HG03045 (cell line): ENCODE results near the gene KCNN1.
"Not testable (repeated sequence)": the region's sequence is repeated elsewhere in the genome, so short reads cannot be mapped to it uniquely, and the experiment has no call there.

Source experiments
- ATAC-seq: cut with Tn5 transposase; IDR thresholded peaks from one replicate; pipeline ENCODE4 v1.9.1; 2021; ENCODE audit warnings: mild to moderate bottlenecking, moderate library complexity; ENCODE audit not compliant: unreplicated experiment

Gene KCNN1

GRCh38 chr19:17967257-17968051, 547 bp downstream of the KCNN1 start:
- no peak for ATAC-seq

- ATAC-seq = no peak
Measured at GRCh38 chr19:17968362-17968761, 1.5 kb downstream of the KCNN1 start.

GRCh38 chr19:17969096-17969792, 2.3 kb downstream of the KCNN1 start:
- no peak for ATAC-seq

GRCh38 chr19:17972230-17972629, 5.3 kb downstream of the KCNN1 start:
- no peak for ATAC-seq

GRCh38 chr19:17973759-17974158, 6.9 kb downstream of the KCNN1 start:
- no peak for ATAC-seq

GRCh38 chr19:17974551-17974950, 7.6 kb downstream of the KCNN1 start:
- no peak for ATAC-seq

- ATAC-seq = no peak
Measured at GRCh38 chr19:17975032-17975431, 8.1 kb downstream of the KCNN1 start.

- ATAC-seq = no peak
Measured at GRCh38 chr19:17977021-17977420, 10.1 kb downstream of the KCNN1 start.

GRCh38 chr19:17977488-17977887, 10.6 kb downstream of the KCNN1 start:
- ATAC-seq = no peak

GRCh38 chr19:17981611-17982010, 14.7 kb downstream of the KCNN1 start:
- no peak for ATAC-seq

- no peak for ATAC-seq
Measured at GRCh38 chr19:17982430-17982829, 15.5 kb downstream of the KCNN1 start.

GRCh38 chr19:17985037-17985818, 18.3 kb downstream of the KCNN1 start:
- ATAC-seq = no peak

- ATAC-seq = not testable (repeated sequence)
Measured at GRCh38 chr19:17986569-17986968, 19.7 kb downstream of the KCNN1 start.

- ATAC-seq = no peak
Measured at GRCh38 chr19:17988161-17988560, 21.3 kb downstream of the KCNN1 start.

- no peak for ATAC-seq
Measured at GRCh38 chr19:17989425-17990094, 22.7 kb downstream of the KCNN1 start.

- no peak for ATAC-seq
Measured at GRCh38 chr19:17993076-17993813, 26.3 kb downstream of the KCNN1 start.

- ATAC-seq = no peak
Measured at GRCh38 chr19:17996826-17997316, 30.0 kb downstream of the KCNN1 start.

GRCh38 chr19:17997969-17998826, 31.3 kb downstream of the KCNN1 start:
- no peak for ATAC-seq

GRCh38 chr19:17998827-17999150, 31.9 kb downstream of the KCNN1 start:
- no peak for ATAC-seq
